Posterior cingulate gyrus (tissue), 11 donors: ENCODE data around the gene GKN1.

Source experiments
- DNase-seq, 10 donors: peaks; one replicate each; pipeline versions ENCODE4 v3.0.0 to v3.0.0-alpha.2; 2020 to 2021; ENCODE audit warnings: mixed read lengths in 3 of 10
- intact Hi-C: fragments of 100-400 bp; cut with DNase I; formaldehyde crosslinking; loops from one replicate; pipeline ENCODE4 v1.15.1; 2023

The GKN1 gene, protein sequence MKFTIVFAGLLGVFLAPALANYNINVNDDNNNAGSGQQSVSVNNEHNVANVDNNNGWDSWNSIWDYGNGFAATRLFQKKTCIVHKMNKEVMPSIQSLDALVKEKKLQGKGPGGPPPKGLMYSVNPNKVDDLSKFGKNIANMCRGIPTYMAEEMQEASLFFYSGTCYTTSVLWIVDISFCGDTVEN

GRCh38 chr2:68974251-68974650 lies at the start of gene GKN1:
GKN1 (plus strand) TSS chr2:68974636; CDS start chr2:68974678, 42 bp downstream.
- no peak for DNase-seq
- intact Hi-C loops: no loop called here

- peak in 1 of 10 donors; percentile 23 for DNase-seq
- intact Hi-C loops: loop anchor here (1.0 to 10.0 kb wide), 3 partner anchors 174 to 461 kb away; partner anchors contain the start of genes APLF and FBXO48
Measured at GRCh38 chr2:68925295-68925896, 49.0 kb upstream of the GKN1 start.

GRCh38 chr2:68926796-68927195 lies 47.6 kb upstream of the GKN1 start:
- DNase-seq: no peak
- intact Hi-C loops: loop anchor here (5.0 to 10.0 kb wide), 2 partner anchors 219 to 462 kb away; partner anchors contain the start of genes APLF and FBXO48

DNA sequence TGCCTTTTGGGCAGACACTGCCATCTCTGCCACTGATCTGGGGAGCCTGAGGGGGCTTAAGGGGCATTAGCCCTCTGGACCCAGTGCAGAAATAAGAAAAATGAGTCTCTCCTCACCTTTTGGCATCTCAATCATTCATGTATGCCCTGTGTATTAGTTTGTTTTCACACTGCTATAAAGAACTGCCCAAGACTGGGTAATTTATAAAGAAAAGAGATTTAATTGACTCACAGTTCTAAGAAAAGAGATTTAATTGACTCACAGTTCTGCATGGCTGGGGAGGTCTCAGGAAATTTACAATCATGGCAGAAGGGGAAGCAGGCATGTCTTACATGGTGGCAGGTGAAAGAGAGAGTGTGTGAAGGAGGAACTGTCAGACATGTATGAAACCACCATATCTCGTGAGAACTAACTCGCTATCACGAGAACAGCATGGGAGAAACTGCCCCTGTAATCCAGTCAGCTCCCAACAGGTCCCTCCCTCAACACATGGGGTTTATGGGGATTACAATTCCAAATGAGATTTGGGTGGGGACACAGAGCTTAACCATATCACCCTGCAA lies 43.2 kb upstream of the GKN1 start:
- intact Hi-C loops: no loop called here
- no peak for DNase-seq

GRCh38 chr2:68931799-68932198 lies 42.6 kb upstream of the GKN1 start:
- no peak for DNase-seq
- intact Hi-C loops: no loop called here

GRCh38 chr2:68932402-68932801 lies 42.0 kb upstream of the GKN1 start:
- intact Hi-C loops: no loop called here

GRCh38 chr2:68934021-68934420 lies 40.4 kb upstream of the GKN1 start:
- intact Hi-C loops: no loop called here
- DNase-seq: no peak

More at GRCh38 chr2:68932402-68932801, 42.0 kb upstream of the GKN1 start:
- DNase-seq: no peak

- no peak for DNase-seq
- intact Hi-C loops: no loop called here
Measured at GRCh38 chr2:68935471-68935870, 39.0 kb upstream of the GKN1 start.

DNA sequence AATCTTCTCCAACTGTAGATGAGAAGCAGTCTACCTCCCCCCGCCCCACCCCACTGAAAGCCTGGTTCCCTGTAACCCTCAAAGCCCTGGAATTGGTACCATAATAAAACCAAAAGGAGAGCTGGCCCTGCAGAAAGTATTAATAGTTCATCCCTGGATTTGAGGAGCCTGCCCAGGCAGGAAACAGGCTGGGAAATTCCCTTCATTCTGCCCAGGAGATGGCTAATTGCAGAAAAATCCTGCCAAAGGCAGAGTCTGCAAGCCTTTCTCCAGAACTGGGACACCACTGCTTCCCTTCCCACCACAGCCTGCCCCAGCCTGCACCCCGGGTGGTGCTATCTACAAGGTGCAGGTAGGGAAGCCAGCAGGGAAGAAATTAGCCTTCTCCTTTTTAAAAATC lies 38.0 kb upstream of the GKN1 start:
- DNase-seq: no peak
- intact Hi-C loops: no loop called here

GRCh38 chr2:68936889-68937288 lies 37.5 kb upstream of the GKN1 start:
- DNase-seq: no peak
- intact Hi-C loops: no loop called here

DNA sequence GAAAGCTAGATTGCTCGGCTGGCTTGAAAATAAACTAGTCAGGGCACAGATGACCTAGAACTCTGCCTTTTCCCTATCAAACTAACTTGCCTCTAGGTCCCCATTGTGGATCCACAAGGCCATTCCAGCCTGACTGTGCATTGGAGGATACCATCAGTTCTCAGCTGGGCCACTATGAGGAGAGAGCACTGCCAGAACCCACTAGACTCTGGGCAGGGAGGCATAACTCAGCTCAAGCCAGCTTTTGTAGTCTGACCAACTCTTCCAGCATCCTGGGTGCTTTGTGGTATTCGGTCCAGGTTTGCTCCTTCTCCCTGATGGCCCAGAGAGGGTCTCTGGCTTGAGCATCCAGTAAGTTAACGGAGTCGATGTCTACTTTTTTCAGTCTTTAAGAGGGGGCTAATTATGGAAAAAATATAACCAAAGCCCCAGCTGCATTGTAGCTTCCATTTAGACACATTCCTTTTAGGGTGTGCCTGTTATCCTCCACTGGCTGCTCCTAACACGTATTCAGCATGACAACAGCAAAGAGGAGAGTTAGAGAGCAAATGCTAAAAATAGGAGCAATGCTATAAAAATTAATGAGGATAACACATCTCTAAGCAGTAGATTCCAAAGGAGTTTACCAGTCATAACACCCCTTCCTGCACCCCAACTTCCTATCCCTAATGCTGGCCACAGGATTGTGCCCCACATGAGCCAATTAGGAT lies 36.9 kb upstream of the GKN1 start:
- intact Hi-C loops: no loop called here
- no peak for DNase-seq

- intact Hi-C loops: no loop called here
Measured at GRCh38 chr2:68938938-68939337, 35.5 kb upstream of the GKN1 start.

GRCh38 chr2:68939962-68940361 lies 34.5 kb upstream of the GKN1 start:
- intact Hi-C loops: no loop called here
- DNase-seq: no peak

More at GRCh38 chr2:68938938-68939337, 35.5 kb upstream of the GKN1 start:
- no peak for DNase-seq

- intact Hi-C loops: no loop called here
- DNase-seq: no peak
Measured at GRCh38 chr2:68940369-68940768, 34.1 kb upstream of the GKN1 start.

DNA sequence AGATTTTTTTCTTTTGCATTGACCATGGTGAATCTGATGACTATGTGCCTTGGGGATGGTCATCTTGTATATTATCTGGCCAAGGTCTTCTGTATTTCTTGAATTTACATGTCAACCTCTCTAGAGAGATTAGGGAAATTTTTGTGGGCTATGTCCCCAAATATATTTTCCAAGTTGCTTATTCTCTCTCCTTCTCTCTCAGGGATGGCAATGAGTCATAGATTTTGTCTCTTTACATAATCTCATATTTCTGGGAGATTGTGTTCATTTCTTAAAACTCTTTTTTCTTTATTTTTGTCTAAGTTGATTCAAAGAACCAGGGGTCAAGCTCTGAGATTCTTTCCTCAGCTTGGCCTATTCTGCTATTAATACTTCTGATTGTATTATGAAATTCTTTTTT lies 31.6 kb upstream of the GKN1 start:
- intact Hi-C loops: loop anchor here (1.0 kb wide), 1 partner anchor 364 kb away; no protein-coding TSS in a partner anchor
- no peak for DNase-seq

DNA sequence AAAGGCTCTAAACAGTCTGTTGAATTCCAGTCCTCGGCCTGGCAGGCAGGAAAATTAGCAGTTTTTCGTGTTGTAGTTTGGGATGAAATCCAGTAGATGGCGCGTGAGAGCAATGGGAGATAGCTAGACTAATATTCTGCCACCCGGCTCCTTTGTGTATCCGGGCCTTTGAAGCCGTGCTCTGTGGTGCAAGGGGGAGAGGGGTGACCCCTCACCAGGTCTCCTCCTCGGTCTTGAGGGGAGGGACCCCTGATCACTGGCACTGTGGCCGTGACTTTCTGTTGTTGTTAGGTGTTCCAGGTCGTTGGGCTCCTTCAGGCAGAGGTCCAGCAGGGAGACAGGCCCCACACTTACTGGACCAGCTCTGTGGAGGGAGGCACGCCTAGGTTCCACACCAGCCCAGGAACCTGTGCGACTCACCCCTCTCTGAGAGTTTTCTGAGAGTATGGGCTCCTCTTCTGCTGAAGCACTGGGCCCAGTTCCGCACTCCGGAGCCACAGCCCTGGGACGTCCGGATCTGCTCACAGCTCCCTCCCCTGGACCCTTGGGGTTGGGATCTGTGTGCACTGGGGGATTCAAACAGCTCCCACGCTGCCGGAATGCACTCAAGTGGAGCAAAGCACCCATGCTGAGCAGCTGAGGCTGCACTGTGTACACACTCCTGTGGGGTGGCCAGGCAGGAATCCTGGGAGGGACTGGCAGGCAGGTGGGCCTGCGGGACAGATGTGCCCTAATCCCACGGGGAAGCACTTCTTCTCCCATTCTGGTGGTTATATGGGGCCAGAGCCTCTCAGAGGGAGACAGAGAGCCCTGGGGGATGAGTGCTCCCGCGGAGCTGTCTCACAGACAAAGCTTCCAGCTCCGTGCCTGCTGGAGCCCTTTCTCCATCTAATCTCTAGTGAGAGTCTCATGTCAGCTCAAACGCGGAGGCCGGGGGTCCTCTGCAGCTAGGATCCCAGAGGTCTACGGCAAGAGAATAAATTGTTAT lies 30.6 kb upstream of the GKN1 start:
- peak in 7 of 10 donors; percentile 8 to 82 (median 52) for DNase-seq
- intact Hi-C loops: loop anchor here (1.0 kb wide), 1 partner anchor 363 kb away; no protein-coding TSS in a partner anchor

GRCh38 chr2:68946117-68946516 lies 28.3 kb upstream of the GKN1 start:
- DNase-seq: no peak
- intact Hi-C loops: no loop called here

DNA sequence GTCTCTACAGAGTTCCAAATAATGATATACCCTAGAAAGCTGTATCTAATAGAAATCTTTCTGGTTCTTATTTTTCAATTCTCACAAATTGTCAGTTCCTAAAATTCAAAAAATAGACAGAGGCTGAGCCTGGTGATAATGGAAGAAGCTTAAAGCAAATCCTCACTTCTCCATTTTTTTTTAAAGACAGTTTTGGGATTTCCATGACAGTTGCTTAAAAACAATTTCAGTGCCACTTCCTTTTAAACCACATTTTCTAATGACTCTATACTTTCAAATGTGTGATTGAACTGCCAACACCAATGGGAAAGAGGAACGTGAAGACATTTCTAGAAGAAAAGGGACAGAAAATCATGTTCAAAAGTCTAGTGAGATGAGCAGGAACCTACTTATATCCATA lies 25.7 kb upstream of the GKN1 start:
- DNase-seq: no peak
- intact Hi-C loops: no loop called here

GRCh38 chr2:68951899-68952298 lies 22.5 kb upstream of the GKN1 start:
- no peak for DNase-seq
- intact Hi-C loops: no loop called here

- intact Hi-C loops: no loop called here
- DNase-seq: no peak
Measured at GRCh38 chr2:68952887-68953521, 21.4 kb upstream of the GKN1 start, which contains the start of gene GKN2. GKN2 (minus strand) TSS chr2:68952893; CDS start chr2:68952861, 32 bp downstream.
